K562 (cell line): ENCODE measurements around the gene ADAM33. TPM values are rescaled to one million over a fixed set of nuclear protein-coding genes. Genes with fewer than 3 reads are reported as not detected.

Experiments used
- ATAC-seq: fragments of 200-7000 bp; cut with Tn5 transposase; 3 replicates; pipeline ENCODE4 v1.9.1; 2020; ENCODE audit warnings: moderate library complexity
- BruUV-seq: library from RNA; stranded (reverse); fragments of 400-500 nt; replicated peaks from 2 replicates; lab custom pipeline; 2021; lab: Mats Ljungman, UMichigan
- CTCF ChIA-PET: fragments of 300-600 bp; formaldehyde crosslinking; extraction: SDS; loops from one replicate; lab custom pipeline; 2021; ENCODE audit warnings: low intra/inter-chr PET ratio; lab: Yijun Ruan, JAX
- POLR2A ChIA-PET: fragments of 300-600, 350-650 bp; sonication (Branson Sonifier 250); formaldehyde crosslinking; extraction: SDS; loops from one replicate; lab custom pipeline; 2021; ENCODE audit warnings: antibody characterized with exemption, inconsistent platforms; lab: Yijun Ruan, JAX
- DNase-seq, 4 experiments: peaks; one replicate each; pipeline versions ENCODE4 v3.0.0 to v3.0.0-alpha.2; 2011 to 2018; ENCODE audit warnings: low spot score in 3 of 4, mixed read lengths in 3 of 4; ENCODE audit errors: extremely low read depth in 1 of 4
- FAIRE-seq: peaks from 2 replicates; lab custom pipeline; 2011; peaks lifted over from hg19 to GRCh38; lab: Jason Lieb, UNC
- H2AFZ ChIP-seq: 2 replicates; pipeline ENCODE4 v1.6.0; 2011; ENCODE audit warnings: low read depth, low read length, control low read depth, inconsistent platforms
- H3K27ac ChIP-seq: fragments of 200-600 bp; 3 replicates; pipeline ENCODE4 v1.8.0; 2011; ENCODE audit warnings: low read depth, mild to moderate bottlenecking, control low read depth, inconsistent platforms, low read length, moderate library complexity, mixed read lengths; ENCODE audit errors: extremely low read depth
- H3K27me3 ChIP-seq, 2 experiments: fragments of 300-600 bp in 1 of 2; 2 replicates in 1 of 2; 3 replicates in 1 of 2; pipeline versions ENCODE4 v1.6.0 to v1.8.0; 2011; ENCODE audit warnings: inconsistent platforms in 2 of 2, low read length in 2 of 2, mild to moderate bottlenecking in 1 of 2, mixed read lengths in 1 of 2, moderate library complexity in 1 of 2; ENCODE audit not compliant: control insufficient read depth in 2 of 2, insufficient read depth in 2 of 2
- H3K36me3 ChIP-seq: fragments of 300-600 bp; 3 replicates; pipeline ENCODE4 v1.8.0; 2011; ENCODE audit warnings: mild to moderate bottlenecking, low read length, inconsistent platforms; ENCODE audit not compliant: control insufficient read depth, insufficient read depth
- H3K4me1 ChIP-seq, 2 experiments: fragments of 200-600 bp in 1 of 2; replicated peaks in 1 of 2; 2 replicates in 1 of 2; 3 replicates in 1 of 2; pipeline versions ENCODE4 v1.5.1 to v1.8.0; 2011; ENCODE audit warnings: inconsistent platforms in 2 of 2, low read length in 2 of 2, mild to moderate bottlenecking in 1 of 2, mixed read lengths in 1 of 2, moderate library complexity in 1 of 2; ENCODE audit not compliant: control insufficient read depth in 2 of 2, insufficient read depth in 2 of 2
- H3K4me2 ChIP-seq: 2 replicates; pipeline ENCODE4 v1.6.1; 2011; ENCODE audit warnings: low read length, control low read depth, inconsistent platforms, mixed read lengths; ENCODE audit not compliant: insufficient read depth
- H3K4me3 ChIP-seq: fragments of 200-600 bp; sonication (generic), shearing (Covaris generic); 2 replicates; pipeline ENCODE4 v1.5.1; 2016; ENCODE audit warnings: control low read depth, inconsistent platforms
- H3K79me2 ChIP-seq: fragments of 200-600 bp; 3 replicates; pipeline ENCODE4 v1.8.0; 2011; ENCODE audit warnings: low read length, inconsistent platforms; ENCODE audit not compliant: control insufficient read depth, insufficient read depth
- H3K9ac ChIP-seq, 2 experiments: 2 replicates each; pipeline versions ENCODE4 v1.6.0 to v1.6.1; 2011; ENCODE audit warnings: low read depth in 2 of 2, low read length in 2 of 2, control low read depth in 1 of 2, inconsistent platforms in 1 of 2, mild to moderate bottlenecking in 1 of 2, mixed read lengths in 1 of 2; ENCODE audit not compliant: insufficient read depth in 1 of 2
- H3K9me1 ChIP-seq: one replicate; pipeline ENCODE4 v1.6.0; 2011; ENCODE audit warnings: inconsistent platforms, mild to moderate bottlenecking, low read length, moderate library complexity; ENCODE audit not compliant: control insufficient read depth, insufficient read depth
- H3K9me3 ChIP-seq: replicated peaks from 2 replicates; pipeline ENCODE4 v1.5.1; 2011; ENCODE audit warnings: low read depth, low read length, inconsistent platforms; ENCODE audit not compliant: control insufficient read depth, insufficient read depth
- H4K20me1 ChIP-seq: replicated peaks from 2 replicates; pipeline ENCODE4 v1.6.1; 2011; ENCODE audit warnings: low read length, inconsistent platforms, mixed read lengths; ENCODE audit not compliant: control insufficient read depth, insufficient read depth
- CXXC5 ChIP-seq: fragments of 250-450 bp; sonication (Bioruptor Pico); IDR thresholded peaks from 2 replicates; pipeline ENCODE4 v1.8.0; 2022; ENCODE audit warnings: inconsistent platforms, mild to moderate bottlenecking, moderate library complexity
- NCOR1 ChIP-seq: fragments of 450-650 bp; IDR thresholded peaks from 2 replicates; pipeline ENCODE4 v1.6.1; 2016; ENCODE audit warnings: mild to moderate bottlenecking, moderate library complexity
- NR4A1 ChIP-seq, 2 experiments: fragments of 250-450 bp in 1 of 2; fragments of 450-650 bp in 1 of 2; sonication (Bioruptor Pico) in 1 of 2; IDR thresholded peaks; 2 replicates each; pipeline versions ENCODE4 v1.4.0 to v1.6.1; 2016 to 2020; ENCODE audit warnings: mild to moderate bottlenecking in 2 of 2, missing compliant biosample characterization in 1 of 2, missing genetic modification characterization in 1 of 2, moderate library complexity in 1 of 2
- SMC3 ChIP-seq: conservative IDR thresholded peaks from 2 replicates; pipeline ENCODE4 v1.6.1; 2011; ENCODE audit warnings: low read depth, low read length, improper control_type of control experiment; ENCODE audit not compliant: insufficient read depth
- TFE3 ChIP-seq: fragments of 450-650 bp; formaldehyde crosslinking; IDR thresholded peaks from 2 replicates; pipeline ENCODE4 v1.4.0; 2020; ENCODE audit warnings: mild to moderate bottlenecking, mixed read lengths
- ZKSCAN3 ChIP-seq: fragments of 250-450 bp; sonication (Bioruptor Pico); IDR thresholded peaks from 2 replicates; pipeline ENCODE4 v1.4.0; 2020
- ZNF592 ChIP-seq: fragments of 450-650 bp; IDR thresholded peaks from 2 replicates; pipeline ENCODE4 v1.6.1; 2017; ENCODE audit warnings: antibody characterized with exemption, mild to moderate bottlenecking
- WGBS: fragments of 100-300 bp; shearing (Covaris generic); methylation state at CpG from one replicate; pipeline ENCODE4 v1.1.6; 2016; ENCODE audit warnings: low coverage, mixed read lengths; ENCODE audit not compliant: insufficient coverage; ENCODE audit errors: missing lambda C conversion rate; 5-methylcytosine and 5-hydroxymethylcytosine counted together
- in situ Hi-C: fragments of 300-500 bp; cut with MboI; formaldehyde crosslinking; loops from 4 replicates; pipeline ENCODE4 v1.15.0; 2018; ENCODE audit warnings: inconsistent platforms, mixed read lengths
- intact Hi-C: fragments of 100-400 bp; cut with micrococcal nuclease; formaldehyde crosslinking; loops from 2 replicates; pipeline ENCODE4 v1.14.2; 2022
- polyA plus RNA-seq, 8 experiments: library from polyadenylated mRNA; depleted of rRNA in 4 of 8; stranded (reverse) in 5 of 8; unstranded in 3 of 8; fragments of >200 nt; fragmentation: Nextera tagmentation in 2 of 8; fragmentation: Illumina TruSeq in 1 of 8; extraction: Ambion mirVana in 2 of 8; extraction: Trizol in 1 of 8; gene quantifications; 2 replicates each; pipeline versions ENCODE4 v1.2.1 to v1.2.3, GENCODE V29; 2011 to 2014; ENCODE audit warnings: inconsistent platforms in 1 of 8, missing spikeins in 1 of 8
- total RNA-seq, 7 experiments: library from RNA; depleted of rRNA in 6 of 7; stranded (reverse); fragments of >200 nt in 6 of 7; fragmentation: Illumina TruSeq in 2 of 7; extraction: Trizol in 2 of 7; gene quantifications; 2 replicates each; pipeline versions ENCODE4 v1.2.1 to v1.2.3, GENCODE V29; 2011 to 2021; ENCODE audit warnings: low replicate concordance in 1 of 7

ADAM33 gene
- total and polyA plus RNA-seq, 9 of the 15 experiments (the other 6 are each of a cell fraction or from before 2014, with no cell fraction given) = not detected

GRCh38 chr20:3653921-3654320 is 27.9 kb downstream of the ADAM33 start:
- Histone ChIP-seq H3K36me3 (no peaks in the 10 kb centered on the region), H3K4me3 (no peak overlapping the region), H3K27ac (no peak overlapping the region), H3K9ac (no peak overlapping the region), H3K9me1 (no peaks in the 10 kb centered on the region)
- in situ Hi-C loops = no loop called here
- FAIRE-seq = no peak
- ChIA-PET CTCF (no interaction called here), POLR2A (interaction anchor here (1.2 kb wide), 1 partner anchor 17 kb away, joined by 3 read pairs; no protein-coding TSS in a partner anchor)
- no TSS peak for BruUV-seq
- TF ChIP-seq NCOR1 (no peak), TFE3 (CRISPR knock-in tag) (no peak), ZNF592 (no peak), NR4A1 (CRISPR knock-in tag; IDR thresholded peaks at IDR 0.05) (no peak), NR4A1 (tag; IDR thresholded peaks at IDR 0.05) (no peak), CXXC5 (CRISPR knock-in tag) (no peak), SMC3 (no peak), ZKSCAN3 (CRISPR knock-in tag) (no peak)
- TF ChIP-seq, all 486 proteins: peak for 0
- no peak for DNase-seq
- Histone ChIP-seq H3K4me2 (no peak overlapping the region), H2AFZ (no peak overlapping the region), H4K20me1 (0 out of 2 replicates have a peak, but pooled peaks cover 4% of the 10 kb centered on the region), H3K9me3 (no peaks in the 10 kb centered on the region), H3K79me2 (no peaks in the 10 kb centered on the region), H3K27me3 (peaks cover 0 to 30% of the 10 kb centered on the region in 2 experiments; a peak in 3 of 5 replicates), H3K4me1 (peaks cover 5 to 10% of the 10 kb centered on the region in 2 experiments; a peak in 3 of 5 replicates)
- no peak for ATAC-seq
- intact Hi-C loops = no loop called here
- WGBS = 15% methylated on average over 2 of the region's 2 CpGs
